GM12801 (cell line): ENCODE data around the gene CDX1.

Experiments used
- TF ChIP-seq, protein P1 (sequence below): IDR thresholded peaks from one replicate; pipeline ENCODE4 v1.5.1; 2011; ENCODE audit warnings: control low read depth; ENCODE audit not compliant: insufficient read length; ENCODE audit errors: extremely low read depth

The CDX1 gene

DNA sequence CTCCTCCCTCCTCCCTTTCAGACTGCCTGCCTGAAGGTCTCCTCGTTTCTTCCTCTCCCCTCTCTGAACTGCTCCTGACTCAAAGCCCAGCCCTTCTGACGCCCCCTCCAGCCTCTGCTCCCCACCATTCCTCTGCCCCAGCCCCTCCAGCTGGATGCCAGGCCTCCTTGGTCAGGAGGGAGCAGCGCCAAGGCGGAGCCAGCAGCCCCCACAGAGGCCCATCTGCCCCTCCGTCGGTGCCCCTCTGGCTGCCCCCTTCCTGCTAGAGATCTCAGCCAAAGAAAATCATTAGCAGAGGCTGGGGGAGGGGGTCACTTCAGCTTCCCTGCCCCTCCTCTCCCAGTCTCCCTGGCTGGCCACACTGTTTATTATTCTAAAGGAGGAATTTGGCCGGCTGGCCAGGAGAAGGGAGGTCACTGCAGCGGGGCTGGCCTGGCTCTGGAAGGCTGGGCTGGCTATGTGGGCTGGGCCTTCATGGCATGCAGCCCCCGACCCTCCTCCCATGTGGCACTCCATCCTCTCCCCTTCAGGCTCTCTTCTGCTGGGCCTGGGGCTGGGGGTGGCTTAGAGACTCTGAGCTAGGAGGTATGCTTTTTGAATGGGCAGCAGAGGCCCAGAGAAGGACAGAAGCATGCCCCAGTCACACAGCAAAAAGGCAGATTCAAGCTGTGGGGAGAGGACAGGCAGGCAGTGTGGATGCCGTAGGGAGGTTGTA lies 27.9 kb upstream of the CDX1 start:
- TF ChIP-seq, protein P1, sequence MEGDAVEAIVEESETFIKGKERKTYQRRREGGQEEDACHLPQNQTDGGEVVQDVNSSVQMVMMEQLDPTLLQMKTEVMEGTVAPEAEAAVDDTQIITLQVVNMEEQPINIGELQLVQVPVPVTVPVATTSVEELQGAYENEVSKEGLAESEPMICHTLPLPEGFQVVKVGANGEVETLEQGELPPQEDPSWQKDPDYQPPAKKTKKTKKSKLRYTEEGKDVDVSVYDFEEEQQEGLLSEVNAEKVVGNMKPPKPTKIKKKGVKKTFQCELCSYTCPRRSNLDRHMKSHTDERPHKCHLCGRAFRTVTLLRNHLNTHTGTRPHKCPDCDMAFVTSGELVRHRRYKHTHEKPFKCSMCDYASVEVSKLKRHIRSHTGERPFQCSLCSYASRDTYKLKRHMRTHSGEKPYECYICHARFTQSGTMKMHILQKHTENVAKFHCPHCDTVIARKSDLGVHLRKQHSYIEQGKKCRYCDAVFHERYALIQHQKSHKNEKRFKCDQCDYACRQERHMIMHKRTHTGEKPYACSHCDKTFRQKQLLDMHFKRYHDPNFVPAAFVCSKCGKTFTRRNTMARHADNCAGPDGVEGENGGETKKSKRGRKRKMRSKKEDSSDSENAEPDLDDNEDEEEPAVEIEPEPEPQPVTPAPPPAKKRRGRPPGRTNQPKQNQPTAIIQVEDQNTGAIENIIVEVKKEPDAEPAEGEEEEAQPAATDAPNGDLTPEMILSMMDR: no peak

DNA sequence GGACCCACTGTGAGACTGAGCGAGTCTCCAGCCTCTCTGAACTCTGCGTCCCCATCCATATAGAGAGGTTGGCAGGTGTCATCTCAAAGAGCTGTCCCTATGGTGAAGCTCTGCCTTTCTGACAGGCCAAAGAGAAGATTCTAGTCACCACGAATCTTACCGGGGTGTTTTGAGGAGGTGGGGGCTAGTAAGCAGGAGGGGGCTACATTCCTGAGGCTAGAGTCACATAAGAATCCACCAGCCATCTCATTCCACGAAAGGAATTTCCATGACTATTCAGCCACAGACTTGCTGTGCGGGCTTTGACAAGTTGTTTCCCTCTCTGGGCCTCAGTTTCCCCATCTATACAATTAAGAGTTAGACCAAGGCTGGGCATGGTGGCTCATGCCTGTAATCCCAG lies 27.2 kb upstream of the CDX1 start:
- TF ChIP-seq, protein P1: no peak

DNA sequence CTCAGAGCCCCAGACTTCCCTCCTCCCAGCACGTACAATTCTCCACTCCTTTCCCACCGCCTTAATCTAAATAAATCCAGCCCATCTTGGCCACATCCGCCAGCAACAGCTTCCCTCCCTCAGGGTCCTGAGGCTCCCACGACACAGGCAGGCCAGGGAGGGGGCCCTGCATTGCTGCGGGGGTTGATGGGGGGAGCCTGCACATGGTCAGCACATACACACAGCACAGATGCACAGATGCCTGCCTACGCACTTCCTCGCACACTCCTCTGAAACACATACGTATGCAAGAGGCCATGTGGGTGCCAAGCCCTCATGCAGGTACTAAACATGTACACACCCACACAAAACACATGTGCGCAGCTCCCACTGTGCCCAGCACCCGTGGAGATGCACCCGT lies 25.7 kb upstream of the CDX1 start:
- TF ChIP-seq, protein P1: no peak

DNA sequence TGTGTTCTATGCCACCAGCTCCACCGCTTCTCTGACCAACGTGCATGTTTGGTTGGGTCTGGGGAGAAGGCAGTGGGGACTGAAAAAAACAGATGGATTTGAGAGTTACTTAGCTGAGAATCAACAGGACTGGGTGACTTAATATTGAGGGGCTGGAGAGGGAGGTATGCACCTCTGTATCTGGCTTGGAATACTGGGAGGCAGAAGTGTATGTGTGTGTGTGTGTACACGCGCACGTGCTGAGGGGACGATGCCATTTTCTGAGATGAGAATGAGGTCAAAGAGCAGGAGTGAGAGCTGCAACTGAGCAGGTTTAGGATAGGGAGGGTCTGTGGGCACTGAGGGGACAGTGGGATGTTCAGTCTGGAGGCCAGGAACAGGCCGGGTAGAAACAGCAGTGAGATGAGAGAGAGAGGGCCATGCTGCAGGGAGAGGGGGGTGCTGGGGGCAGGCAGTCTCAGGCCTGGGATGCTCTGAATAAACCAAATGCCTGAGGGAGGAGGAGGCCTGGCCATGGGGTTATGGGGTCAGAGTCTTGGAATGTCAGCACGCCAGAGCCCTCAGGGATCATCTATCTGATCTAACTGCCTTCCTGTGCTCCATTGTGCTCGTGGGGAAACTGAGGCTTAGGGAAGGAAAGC lies 24.9 kb upstream of the CDX1 start:
- TF ChIP-seq, protein P1: no peak

DNA sequence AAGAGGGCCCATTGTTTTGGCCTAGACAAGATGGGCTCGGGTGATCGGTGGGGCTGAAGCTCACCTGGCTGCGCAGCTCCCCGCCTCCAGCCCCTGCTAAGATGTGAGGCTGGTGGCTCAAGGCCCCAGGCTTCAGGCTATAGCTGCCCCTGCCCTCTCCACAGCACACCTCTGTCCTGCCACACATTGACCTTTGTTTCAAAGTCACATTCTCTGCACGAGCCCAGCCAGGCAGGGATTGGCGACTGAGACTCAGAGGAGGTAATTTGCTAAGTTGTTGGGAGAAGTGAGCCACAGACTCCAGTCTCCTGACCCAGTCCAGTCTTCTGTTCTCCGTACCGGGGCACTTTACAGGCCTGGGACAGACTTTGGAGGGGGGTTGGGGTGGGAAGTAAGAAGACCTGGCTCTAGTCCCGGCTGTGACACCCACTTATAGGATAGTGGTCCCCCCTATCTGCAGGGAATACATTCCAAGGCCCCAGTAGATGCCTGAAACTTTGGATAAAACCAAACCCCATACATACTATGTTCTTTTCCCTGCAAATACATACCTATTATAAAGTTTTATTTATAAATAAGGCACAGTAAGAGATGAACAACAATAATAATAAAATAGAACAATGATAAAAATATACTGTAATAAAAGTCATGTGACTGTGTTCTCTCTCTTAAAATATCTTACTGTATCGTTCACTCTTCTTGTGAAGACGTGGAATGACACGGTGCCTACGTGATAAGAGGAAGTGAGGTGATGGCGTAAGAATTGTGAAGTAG lies 24.2 kb upstream of the CDX1 start:
- TF ChIP-seq, protein P1: no peak

DNA sequence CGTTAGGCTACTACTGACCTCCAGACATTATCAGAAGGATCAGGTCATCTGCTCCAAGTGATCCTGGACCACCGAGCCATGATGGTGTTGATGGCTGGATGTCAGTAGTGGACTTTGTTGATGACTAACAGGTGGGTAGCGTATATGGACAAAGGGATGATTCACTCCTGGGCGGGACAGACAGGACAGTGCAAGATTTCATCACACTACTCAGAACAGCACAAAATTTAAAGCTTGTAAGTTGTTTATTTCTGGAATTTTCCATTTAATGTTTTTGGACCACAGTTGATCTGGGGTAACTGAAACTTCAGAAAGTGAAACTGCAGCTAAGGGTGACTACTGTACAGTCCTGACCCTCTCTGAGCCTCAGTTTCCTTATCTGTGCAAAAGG lies 23.6 kb upstream of the CDX1 start:
- TF ChIP-seq, protein P1: no peak
